Panc1 (cell line): ENCODE results near the gene GALP.

Experiments used
- POLR2AphosphoS5 ChIP-seq: IDR thresholded peaks from 2 replicates; pipeline ENCODE4 v1.6.1; 2012; ENCODE audit warnings: mild to moderate bottlenecking, low read depth, low read length, moderate library complexity
- REST ChIP-seq, 2 experiments: IDR thresholded peaks; 2 replicates each; pipeline ENCODE4 v1.6.1; 2011 to 2012; ENCODE audit warnings: low read depth in 2 of 2, control low read depth in 1 of 2, low read length in 1 of 2, mild to moderate bottlenecking in 1 of 2, moderate library complexity in 1 of 2; ENCODE audit not compliant: insufficient read depth in 1 of 2
- TCF7L2 ChIP-seq: IDR thresholded peaks from 2 replicates; pipeline ENCODE4 v1.6.1; 2011; ENCODE audit warnings: mild to moderate bottlenecking, low read depth, low read length, inconsistent platforms
- TF ChIP-seq, protein P1 (sequence below): fragments of 450-650 bp; IDR thresholded peaks from 2 replicates; pipeline ENCODE4 v1.5.1; 2017; ENCODE audit warnings: mild to moderate bottlenecking

DNA sequence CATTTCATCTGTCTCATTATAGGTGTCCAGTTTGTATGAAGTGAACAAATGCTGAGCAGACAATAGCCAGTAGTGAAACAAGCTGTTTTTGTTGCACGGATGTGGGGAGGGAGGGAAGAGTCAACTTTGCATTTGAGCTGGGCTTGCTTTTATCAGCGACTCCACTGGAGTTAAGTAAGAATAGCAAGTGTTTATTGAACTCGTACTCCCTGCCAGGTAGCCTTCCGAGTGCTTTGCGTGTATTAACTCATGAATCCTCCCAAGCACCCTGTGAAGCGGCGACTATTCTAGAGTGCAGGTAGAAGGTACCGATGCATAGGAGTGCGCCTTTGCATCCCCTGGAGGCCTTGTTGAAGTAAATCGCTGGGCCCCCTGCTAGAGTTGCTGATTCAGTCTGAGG, 39.4 kb upstream of the GALP start:
- TF ChIP-seq TCF7L2 (no peak), REST (IDR thresholded peaks at IDR 0.05; ENCODE audit: insufficient read depth in 1 of 2, low read depth in 2 of 2, low read length in 1 of 2) (no peak), POLR2AphosphoS5 (no peak)
- TF ChIP-seq, protein P1, sequence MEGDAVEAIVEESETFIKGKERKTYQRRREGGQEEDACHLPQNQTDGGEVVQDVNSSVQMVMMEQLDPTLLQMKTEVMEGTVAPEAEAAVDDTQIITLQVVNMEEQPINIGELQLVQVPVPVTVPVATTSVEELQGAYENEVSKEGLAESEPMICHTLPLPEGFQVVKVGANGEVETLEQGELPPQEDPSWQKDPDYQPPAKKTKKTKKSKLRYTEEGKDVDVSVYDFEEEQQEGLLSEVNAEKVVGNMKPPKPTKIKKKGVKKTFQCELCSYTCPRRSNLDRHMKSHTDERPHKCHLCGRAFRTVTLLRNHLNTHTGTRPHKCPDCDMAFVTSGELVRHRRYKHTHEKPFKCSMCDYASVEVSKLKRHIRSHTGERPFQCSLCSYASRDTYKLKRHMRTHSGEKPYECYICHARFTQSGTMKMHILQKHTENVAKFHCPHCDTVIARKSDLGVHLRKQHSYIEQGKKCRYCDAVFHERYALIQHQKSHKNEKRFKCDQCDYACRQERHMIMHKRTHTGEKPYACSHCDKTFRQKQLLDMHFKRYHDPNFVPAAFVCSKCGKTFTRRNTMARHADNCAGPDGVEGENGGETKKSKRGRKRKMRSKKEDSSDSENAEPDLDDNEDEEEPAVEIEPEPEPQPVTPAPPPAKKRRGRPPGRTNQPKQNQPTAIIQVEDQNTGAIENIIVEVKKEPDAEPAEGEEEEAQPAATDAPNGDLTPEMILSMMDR, result no peak
